T-cell (primary cell): ENCODE results near the gene PIK3R2. TPM values are rescaled to one million over a fixed set of nuclear protein-coding genes. Genes with fewer than 3 reads are reported as not detected.
A peak's percentile ranks its signal among the peaks of the same experiment; 100 is the strongest.

Source experiments
- ATAC-seq, 4 experiments: fragments of 200-7000 bp in 3 of 4; fragments of 150-1000 bp in 1 of 4; cut with Tn5 transposase; replicated peaks in 1 of 4; 1 replicate in 3 of 4; 2 replicates in 1 of 4; pipeline ENCODE4 v1.10.0; 2021; ENCODE audit warnings: moderate library complexity in 3 of 4, mild to moderate bottlenecking in 2 of 4, moderate number of reproducible peaks in 1 of 4
- CTCF ChIA-PET, 2 donors: fragments of 300-600 bp; sonication (Branson Sonifier 250); formaldehyde crosslinking; loops; one replicate each; lab custom pipeline; 2022; ENCODE audit warnings: antibody characterized with exemption in 2 of 2; lab: Charles Lee
- POLR2A ChIA-PET, 2 donors: fragments of 300-600 bp; sonication (Branson Sonifier 250); formaldehyde crosslinking; loops; one replicate each; lab custom pipeline; 2022; ENCODE audit warnings: antibody characterized with exemption in 2 of 2; lab: Charles Lee
- DNase-seq, 35 experiments: peaks; one replicate each; pipeline versions ENCODE4 v3.0.0 to v3.0.0-alpha.2; 2013 to 2023
- H3K27ac ChIP-seq: one replicate; pipeline ENCODE4 v1.5.1; 2013; ENCODE audit warnings: low read length
- H3K27me3 ChIP-seq, 2 experiments: replicated peaks in 1 of 2; 1 replicate in 1 of 2; 2 replicates in 1 of 2; pipeline versions ENCODE4 v1.6.1 to v1.7.0; 2013; ENCODE audit warnings: low read length in 1 of 2, mixed read lengths in 1 of 2; ENCODE audit not compliant: control insufficient read depth in 2 of 2, insufficient read depth in 2 of 2; ENCODE audit errors: extremely low read depth in 1 of 2
- H3K36me3 ChIP-seq, 2 donors: 1 replicate in 1 of 2; 2 replicates in 1 of 2; pipeline versions ENCODE4 v1.6.1 to v1.7.0; 2013; ENCODE audit warnings: low read length in 1 of 2; ENCODE audit not compliant: control insufficient read depth in 2 of 2, insufficient read depth in 1 of 2; ENCODE audit errors: extremely low read depth in 1 of 2
- H3K4me1 ChIP-seq, 2 experiments: 1 replicate in 1 of 2; 2 replicates in 1 of 2; pipeline versions ENCODE4 v1.6.1 to v1.7.0; 2013; ENCODE audit warnings: low read length in 2 of 2, mixed read lengths in 1 of 2; ENCODE audit not compliant: insufficient read depth in 2 of 2, control insufficient read depth in 1 of 2; ENCODE audit errors: extremely low read depth in 1 of 2
- H3K4me3 ChIP-seq, 2 donors: 1 replicate in 1 of 2; 2 replicates in 1 of 2; pipeline versions ENCODE4 v1.5.1 to v1.7.0; 2013; ENCODE audit warnings: mild to moderate bottlenecking in 2 of 2, low read length in 1 of 2, moderate library complexity in 1 of 2; ENCODE audit not compliant: control insufficient read depth in 1 of 2; ENCODE audit errors: extremely low read depth in 1 of 2
- H3K9me3 ChIP-seq: 2 replicates; pipeline ENCODE4 v1.7.0; 2013
- H3K27ac Mint-ChIP-seq, 2 donors: one replicate each; pipeline ENCODE4 v1.8.0; 2020 to 2021; ENCODE audit warnings: mild to moderate bottlenecking in 2 of 2, mixed read lengths in 2 of 2
- H3K27me3 Mint-ChIP-seq, 2 donors: one replicate each; pipeline ENCODE4 v1.8.0; 2021 to 2022; ENCODE audit warnings: mixed read lengths in 2 of 2
- H3K36me3 Mint-ChIP-seq: one replicate; pipeline ENCODE4 v1.8.0; 2021; ENCODE audit warnings: mixed read lengths
- H3K4me1 Mint-ChIP-seq, 3 donors: one replicate each; pipeline ENCODE4 v1.8.0; 2020 to 2022; ENCODE audit warnings: mixed read lengths in 3 of 3, mild to moderate bottlenecking in 1 of 3
- H3K4me3 Mint-ChIP-seq, 3 donors: one replicate each; pipeline ENCODE4 v1.8.0; 2020 to 2022; ENCODE audit warnings: mild to moderate bottlenecking in 3 of 3, mixed read lengths in 3 of 3, moderate library complexity in 3 of 3
- H3K9me3 Mint-ChIP-seq, 3 donors: one replicate each; pipeline ENCODE4 v1.8.0; 2020 to 2022; ENCODE audit warnings: mixed read lengths in 3 of 3
- WGBS: methylation state at CpG from one replicate; pipeline ENCODE4 v1.1.5; 2013; ENCODE audit warnings: missing lambda C conversion rate; ENCODE audit not compliant: insufficient coverage; 5-methylcytosine and 5-hydroxymethylcytosine counted together
- total RNA-seq, 35 experiments: library from RNA in 6 of 35; stranded (reverse) in 6 of 35; fragments of 120-200 nt in 1 of 35; gene quantifications; one replicate each; pipeline versions ENCODE4 v1.2.1 to v1.2.4 and lab custom pipeline; 2013 to 2026

The PIK3R2 gene
- total RNA-seq, 5 donors from 2014 or later (not counting 1 experiment from before 2014, with no cell fraction given) = 11.8 to 25.5 (median 17.6) TPM

DNA sequence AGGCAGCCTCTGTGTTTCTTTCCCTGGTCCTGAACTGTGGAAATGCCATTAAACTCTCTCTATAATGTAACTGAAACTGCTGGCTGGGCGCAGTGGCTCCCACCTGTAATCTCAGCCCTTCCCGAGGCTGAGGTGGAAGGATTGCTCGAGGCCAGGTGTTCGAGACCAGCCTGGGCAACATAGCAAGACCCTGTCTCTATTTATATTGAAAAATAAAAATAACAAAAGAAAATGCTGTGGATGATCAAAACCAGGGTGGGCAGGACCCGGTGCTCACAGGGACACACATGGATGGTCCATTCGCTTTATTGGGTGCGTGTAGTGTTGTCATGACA, 43.5 kb downstream of the PIK3R2 start:
- CTCF ChIA-PET = no interaction called here
- WGBS = no CpG with 5 or more reads among the region's 7 CpGs

GRCh38 chr19:18197306-18197705, 44.3 kb downstream of the PIK3R2 start:
- Histone ChIP-seq H3K9me3 (no peaks in the 10 kb centered on the region), H3K4me3 (no peak overlapping the region), H3K36me3 (peaks cover 3 to 31% of the 10 kb centered on the region in 2 donors), H3K4me1 (peaks cover 9 to 24% of the 10 kb centered on the region in 2 experiments), H3K27me3 (no peaks in the 10 kb centered on the region), H3K27ac (no peak overlapping the region)
- 95% methylated on average over 16 of the region's 18 CpGs for WGBS
- Mint-ChIP-seq H3K27me3 (no peaks in the 10 kb centered on the region), H3K9me3 (no peaks in the 10 kb centered on the region), H3K4me1 (peaks cover 24 to 26% (median 25%) of the 10 kb centered on the region in 3 donors), H3K4me3 (no peak overlapping the region), H3K36me3 (peaks cover 12% of the 10 kb centered on the region), H3K27ac (no peak overlapping the region)
- no peak for ATAC-seq
- CTCF ChIA-PET = interaction anchor here in 1 of 2 donors (0.6 kb wide), 1 partner anchor 70 kb away, joined by 3 read pairs; no protein-coding TSS in a partner anchor
- DNase-seq = no peak
- POLR2A ChIA-PET = interaction anchor here in 1 of 2 donors (0.7 kb wide), 1 partner anchor 32 kb away, joined by 3 read pairs; no protein-coding TSS in a partner anchor

More for the DNA sequence above, 43.5 kb downstream of the PIK3R2 start:
- Histone ChIP-seq H3K27ac (no peak overlapping the region), H3K36me3 (peaks cover 3 to 29% of the 10 kb centered on the region in 2 donors), H3K9me3 (no peaks in the 10 kb centered on the region), H3K4me3 (no peak overlapping the region), H3K27me3 (no peaks in the 10 kb centered on the region), H3K4me1 (peaks cover 12 to 29% of the 10 kb centered on the region in 2 experiments)
- ATAC-seq (no peak), DNase-seq (no peak)
- Mint-ChIP-seq H3K27ac (no peak overlapping the region), H3K36me3 (peaks cover 10% of the 10 kb centered on the region), H3K9me3 (no peaks in the 10 kb centered on the region), H3K4me1 (peaks cover 21 to 26% (median 24%) of the 10 kb centered on the region in 3 donors), H3K27me3 (no peaks in the 10 kb centered on the region), H3K4me3 (peak overlapping the region in 1 of 3 donors; percentile 11)
- POLR2A ChIA-PET = no interaction called here

DNA sequence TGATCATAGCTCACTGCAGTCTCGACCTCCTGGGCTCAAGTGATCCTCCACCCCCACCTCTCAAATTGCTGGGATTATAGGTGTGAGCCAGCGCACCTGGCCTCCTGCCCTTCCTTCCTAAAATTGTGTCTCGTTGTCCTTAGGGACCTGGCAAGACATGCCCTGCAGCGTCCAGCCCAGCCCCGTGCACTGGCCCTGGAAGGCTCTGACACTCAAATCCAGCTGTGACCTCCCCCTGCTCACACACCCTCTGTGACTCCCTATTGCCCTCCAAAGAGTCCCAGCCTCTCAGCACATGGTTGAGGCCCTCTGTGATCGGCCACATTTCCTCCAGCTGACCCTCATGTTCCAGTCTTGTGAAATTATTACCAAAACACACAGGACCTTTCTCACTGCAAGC, 45.0 kb downstream of the PIK3R2 start:
- ATAC-seq = no peak
- H3K4me3 ChIP-seq = no peak overlapping the region
- no peaks in the 10 kb centered on the region for H3K9me3 Mint-ChIP-seq
- H3K36me3 Mint-ChIP-seq = peaks cover 12% of the 10 kb centered on the region
- 95% methylated on average over 5 of the region's 6 CpGs for WGBS
- H3K9me3 ChIP-seq = no peaks in the 10 kb centered on the region
- no peaks in the 10 kb centered on the region for H3K27me3 ChIP-seq
- DNase-seq = no peak
- H3K27ac ChIP-seq = no peak overlapping the region
- ChIA-PET CTCF (interaction anchor here in 1 of 2 donors (0.6 kb wide), 1 partner anchor 395 kb away, joined by 3 read pairs; no protein-coding TSS in a partner anchor), POLR2A (interaction anchor here in 1 of 2 donors (0.6 kb wide), 1 partner anchor 787 kb away, joined by 6 read pairs; no protein-coding TSS in a partner anchor)
- peak overlapping the region in 1 of 2 donors; percentile 34 for H3K27ac Mint-ChIP-seq
- H3K36me3 ChIP-seq = peaks cover 3 to 31% of the 10 kb centered on the region in 2 donors
- H3K4me1 Mint-ChIP-seq = peaks cover 27 to 29% (median 28%) of the 10 kb centered on the region in 3 donors
- no peak overlapping the region for H3K4me3 Mint-ChIP-seq
- no peaks in the 10 kb centered on the region for H3K27me3 Mint-ChIP-seq
- H3K4me1 ChIP-seq = peaks cover 12 to 28% of the 10 kb centered on the region in 2 experiments

- Mint-ChIP-seq H3K4me1 (peaks cover 29% of the 10 kb centered on the region in 3 donors), H3K9me3 (no peaks in the 10 kb centered on the region), H3K36me3 (peaks cover 12% of the 10 kb centered on the region), H3K4me3 (no peak overlapping the region), H3K27ac (peak overlapping the region in 1 of 2 donors; percentile 34), H3K27me3 (no peaks in the 10 kb centered on the region)
- Histone ChIP-seq H3K36me3 (peaks cover 3 to 31% of the 10 kb centered on the region in 2 donors), H3K4me1 (peaks cover 16 to 31% of the 10 kb centered on the region in 2 experiments), H3K27ac (no peak overlapping the region), H3K4me3 (no peak overlapping the region), H3K9me3 (no peaks in the 10 kb centered on the region), H3K27me3 (no peaks in the 10 kb centered on the region)
- WGBS = 100% methylated on average over 1 of the region's 6 CpGs
- DNase-seq (no peak), ATAC-seq (no peak)
- CTCF ChIA-PET = no interaction called here
- POLR2A ChIA-PET = interaction anchor here in 1 of 2 donors (0.6 kb wide), 1 partner anchor 787 kb away, joined by 6 read pairs; no protein-coding TSS in a partner anchor
These were observed 45.4 kb downstream of the PIK3R2 start for GRCh38 chr19:18198374-18198773.

- peaks cover 12 to 31% of the 10 kb centered on the region in 2 experiments for H3K4me1 ChIP-seq
- H3K27me3 Mint-ChIP-seq = peaks cover 0 to 3% of the 10 kb centered on the region in 2 donors
- CTCF ChIA-PET = no interaction called here
- H3K27ac ChIP-seq = no peak overlapping the region
- peaks cover 12% of the 10 kb centered on the region for H3K36me3 Mint-ChIP-seq
- no peak overlapping the region for H3K4me3 ChIP-seq
- H3K9me3 Mint-ChIP-seq = no peaks in the 10 kb centered on the region
- peak overlapping the region; percentile 50 to 94 (median 87) for H3K4me3 Mint-ChIP-seq
- ATAC-seq (no peak), DNase-seq (no peak)
- POLR2A ChIA-PET = no interaction called here
- H3K9me3 ChIP-seq = no peaks in the 10 kb centered on the region
- peaks cover 22 to 30% (median 24%) of the 10 kb centered on the region in 3 donors for H3K4me1 Mint-ChIP-seq
- H3K27me3 ChIP-seq = peaks cover 0 to 5% of the 10 kb centered on the region in 2 experiments
- peaks cover 0 to 18% of the 10 kb centered on the region in 2 donors for H3K36me3 ChIP-seq
- H3K27ac Mint-ChIP-seq = no peak overlapping the region
- 93% methylated on average over 23 of the region's 24 CpGs for WGBS
These were observed 49.4 kb downstream of the PIK3R2 start for GRCh38 chr19:18202397-18202777.

DNA sequence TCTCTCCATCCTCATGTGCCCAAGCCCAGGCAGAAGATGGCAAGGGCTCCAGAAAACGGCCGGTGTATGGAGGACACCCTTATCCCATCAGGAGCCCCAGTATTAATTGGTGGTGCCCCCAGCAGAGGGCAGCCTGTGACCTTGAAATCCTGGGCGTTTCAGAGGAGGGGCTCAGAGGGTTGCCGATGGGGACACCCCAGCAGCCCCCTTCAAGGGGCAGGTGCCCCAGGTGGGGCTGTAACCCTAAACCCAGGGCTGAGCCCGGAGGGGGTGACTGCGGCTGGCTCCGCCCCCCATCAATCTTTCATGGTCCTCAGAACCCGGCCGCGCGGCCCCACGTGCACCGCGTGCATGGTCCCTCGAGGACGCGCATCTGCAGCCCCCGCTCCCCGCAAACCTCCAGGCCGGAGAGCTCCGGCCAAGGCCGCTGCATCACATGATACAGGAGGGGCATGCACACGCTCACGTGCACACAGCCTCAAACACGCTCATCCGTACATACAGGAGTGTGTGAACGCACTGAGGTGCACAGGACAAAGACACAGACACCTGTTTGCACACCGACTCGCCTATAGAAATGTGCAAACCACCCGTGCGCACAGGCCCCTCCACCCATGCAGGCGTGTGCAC, 49.9 kb downstream of the PIK3R2 start:
- Mint-ChIP-seq H3K27ac (peak overlapping the region; percentile 66 to 86), H3K4me1 (peaks cover 22 to 30% (median 24%) of the 10 kb centered on the region in 3 donors), H3K9me3 (no peaks in the 10 kb centered on the region), H3K27me3 (peaks cover 0 to 3% of the 10 kb centered on the region in 2 donors), H3K36me3 (peaks cover 12% of the 10 kb centered on the region), H3K4me3 (peak overlapping the region; percentile 87 to 94 (median 89))
- ChIA-PET POLR2A (interaction anchor here in 1 of 2 donors (0.8 kb wide), 1 partner anchor 79 kb away, joined by 4 read pairs; the partner anchor contains the start of gene JUND), CTCF (interaction anchor here in 1 of 2 donors (3.5 kb wide), 1 partner anchor 11 kb away, joined by 26 read pairs; the partner anchor contains the start of gene MPV17L2)
- DNase-seq (peak in 4 of 35 experiments; percentile 24 to 43 (median 37)), ATAC-seq (no peak)
- 4% methylated on average over 28 of the region's 32 CpGs for WGBS
- Histone ChIP-seq H3K4me3 (peak overlapping the region; percentile 84 to 89), H3K27me3 (peaks cover 0 to 5% of the 10 kb centered on the region in 2 experiments), H3K36me3 (peaks cover 0 to 15% of the 10 kb centered on the region in 2 donors), H3K9me3 (no peaks in the 10 kb centered on the region), H3K4me1 (peaks cover 12 to 31% of the 10 kb centered on the region in 2 experiments), H3K27ac (no peak overlapping the region)
